ENCODE results near the gene PGAP3. TPM values are rescaled to one million over a fixed set of nuclear protein-coding genes. Genes with fewer than 3 reads are reported as not detected.
A peak's percentile ranks its signal among the peaks of the same experiment; 100 is the strongest.

The PGAP3 gene
- total RNA-seq, 1 experiment from 2014 or later: 21.8 TPM

DNA sequence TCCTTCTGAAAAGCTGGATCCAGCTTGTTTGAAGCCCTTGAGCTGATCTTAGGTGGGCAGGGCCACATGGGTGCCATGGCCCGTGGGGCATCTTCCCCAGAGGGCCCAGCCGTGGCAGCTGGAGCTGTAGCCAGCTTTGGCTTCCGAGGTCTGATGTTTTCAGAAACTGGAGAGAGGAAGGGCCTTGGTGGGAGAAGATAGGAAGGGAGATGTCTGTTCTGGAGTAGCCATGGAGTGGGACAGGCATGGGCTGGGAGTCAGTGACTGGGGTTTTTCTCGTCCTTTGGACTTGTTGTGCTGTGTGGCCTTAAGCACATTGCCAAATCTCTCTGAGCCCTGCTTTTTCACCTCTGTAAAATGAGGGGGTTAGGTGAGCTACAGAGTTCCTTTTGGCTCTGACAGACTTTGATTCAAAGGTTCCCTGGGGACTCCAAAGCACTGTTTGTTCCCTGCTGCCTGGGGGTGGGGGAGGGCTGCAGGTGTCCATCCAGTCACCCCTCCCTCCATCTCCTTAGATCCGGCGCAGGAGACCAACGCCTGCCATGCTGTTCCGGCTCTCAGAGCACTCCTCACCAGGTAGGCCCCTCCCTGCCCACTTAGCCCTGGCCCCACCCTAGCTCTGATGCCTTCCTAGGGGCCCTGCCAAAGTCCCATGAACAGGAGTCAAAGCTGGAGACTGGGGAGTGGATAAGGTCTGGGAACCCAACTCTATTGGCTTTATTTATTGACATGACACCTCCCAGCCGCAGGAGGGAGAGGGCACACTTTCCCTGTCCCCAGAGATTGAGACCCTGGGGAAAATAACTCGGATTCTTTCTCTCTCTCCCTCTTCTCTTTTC is 59.0 kb downstream of the PGAP3 start:
- H3K4me3 ChIP-seq (ENCODE audit: low read depth in 2 of 2, low read length in 2 of 2): peak overlapping the region in 1 of 2 experiments; percentile 4; a peak in 1 of 4 replicates
- ATAC-seq (no peak), DNase-seq (ENCODE audit: low read depth, low spot score) (no peak)
- CTCF ChIA-PET: interaction anchor here (0.6 to 0.8 kb wide), 2 partner anchors 16 to 81 kb away, joined by 3 to 4 read pairs; no protein-coding TSS in a partner anchor
- no peaks in the 10 kb centered on the region for H3K27me3 ChIP-seq (ENCODE audit: control insufficient read depth, insufficient read depth, low read length)
- POLR2A ChIA-PET: no interaction called here
- intact Hi-C loops (cut with micrococcal nuclease; ENCODE audit: unreplicated experiment): loop anchor here (5.0 kb wide), 1 partner anchor 123 kb away; no protein-coding TSS in a partner anchor
- in situ Hi-C loops (cut with HindIII; ENCODE audit: low pct_unique_long_range_greater_than_20kb, low sequenced_read_pairs): no loop called here
- H3K9me3 ChIP-seq (ENCODE audit: control insufficient read depth, insufficient read depth, low read depth, low read length): no peaks in the 10 kb centered on the region
- TF ChIP-seq SIN3A (IDR thresholded peaks at IDR 0.05; ENCODE audit: borderline replicate concordance, insufficient read depth, low read depth, low read length) (no peak), TCF7L2 (IDR thresholded peaks at IDR 0.05; ENCODE audit: low read depth, low read length) (no peak), POLR2AphosphoS5 (IDR thresholded peaks at IDR 0.05; ENCODE audit: low read depth, low read length) (no peak)
- TF ChIP-seq, protein P1, sequence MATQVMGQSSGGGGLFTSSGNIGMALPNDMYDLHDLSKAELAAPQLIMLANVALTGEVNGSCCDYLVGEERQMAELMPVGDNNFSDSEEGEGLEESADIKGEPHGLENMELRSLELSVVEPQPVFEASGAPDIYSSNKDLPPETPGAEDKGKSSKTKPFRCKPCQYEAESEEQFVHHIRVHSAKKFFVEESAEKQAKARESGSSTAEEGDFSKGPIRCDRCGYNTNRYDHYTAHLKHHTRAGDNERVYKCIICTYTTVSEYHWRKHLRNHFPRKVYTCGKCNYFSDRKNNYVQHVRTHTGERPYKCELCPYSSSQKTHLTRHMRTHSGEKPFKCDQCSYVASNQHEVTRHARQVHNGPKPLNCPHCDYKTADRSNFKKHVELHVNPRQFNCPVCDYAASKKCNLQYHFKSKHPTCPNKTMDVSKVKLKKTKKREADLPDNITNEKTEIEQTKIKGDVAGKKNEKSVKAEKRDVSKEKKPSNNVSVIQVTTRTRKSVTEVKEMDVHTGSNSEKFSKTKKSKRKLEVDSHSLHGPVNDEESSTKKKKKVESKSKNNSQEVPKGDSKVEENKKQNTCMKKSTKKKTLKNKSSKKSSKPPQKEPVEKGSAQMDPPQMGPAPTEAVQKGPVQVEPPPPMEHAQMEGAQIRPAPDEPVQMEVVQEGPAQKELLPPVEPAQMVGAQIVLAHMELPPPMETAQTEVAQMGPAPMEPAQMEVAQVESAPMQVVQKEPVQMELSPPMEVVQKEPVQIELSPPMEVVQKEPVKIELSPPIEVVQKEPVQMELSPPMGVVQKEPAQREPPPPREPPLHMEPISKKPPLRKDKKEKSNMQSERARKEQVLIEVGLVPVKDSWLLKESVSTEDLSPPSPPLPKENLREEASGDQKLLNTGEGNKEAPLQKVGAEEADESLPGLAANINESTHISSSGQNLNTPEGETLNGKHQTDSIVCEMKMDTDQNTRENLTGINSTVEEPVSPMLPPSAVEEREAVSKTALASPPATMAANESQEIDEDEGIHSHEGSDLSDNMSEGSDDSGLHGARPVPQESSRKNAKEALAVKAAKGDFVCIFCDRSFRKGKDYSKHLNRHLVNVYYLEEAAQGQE (IDR thresholded peaks at IDR 0.05; ENCODE audit: insufficient read depth in 1 of 2, low read depth in 2 of 2, low read length in 1 of 2): no peak
- TF ChIP-seq, protein P2, sequence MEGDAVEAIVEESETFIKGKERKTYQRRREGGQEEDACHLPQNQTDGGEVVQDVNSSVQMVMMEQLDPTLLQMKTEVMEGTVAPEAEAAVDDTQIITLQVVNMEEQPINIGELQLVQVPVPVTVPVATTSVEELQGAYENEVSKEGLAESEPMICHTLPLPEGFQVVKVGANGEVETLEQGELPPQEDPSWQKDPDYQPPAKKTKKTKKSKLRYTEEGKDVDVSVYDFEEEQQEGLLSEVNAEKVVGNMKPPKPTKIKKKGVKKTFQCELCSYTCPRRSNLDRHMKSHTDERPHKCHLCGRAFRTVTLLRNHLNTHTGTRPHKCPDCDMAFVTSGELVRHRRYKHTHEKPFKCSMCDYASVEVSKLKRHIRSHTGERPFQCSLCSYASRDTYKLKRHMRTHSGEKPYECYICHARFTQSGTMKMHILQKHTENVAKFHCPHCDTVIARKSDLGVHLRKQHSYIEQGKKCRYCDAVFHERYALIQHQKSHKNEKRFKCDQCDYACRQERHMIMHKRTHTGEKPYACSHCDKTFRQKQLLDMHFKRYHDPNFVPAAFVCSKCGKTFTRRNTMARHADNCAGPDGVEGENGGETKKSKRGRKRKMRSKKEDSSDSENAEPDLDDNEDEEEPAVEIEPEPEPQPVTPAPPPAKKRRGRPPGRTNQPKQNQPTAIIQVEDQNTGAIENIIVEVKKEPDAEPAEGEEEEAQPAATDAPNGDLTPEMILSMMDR (IDR thresholded peaks at IDR 0.05): no peak
- no TSS peak for BruUV-seq (replicated peaks)
- H3K36me3 ChIP-seq (ENCODE audit: control insufficient read depth, insufficient read depth, low read length): no peaks in the 10 kb centered on the region
- H3K4me1 ChIP-seq (ENCODE audit: control insufficient read depth, insufficient read depth, low read length): peaks cover 22% of the 10 kb centered on the region
- peak overlapping the region; percentile 29 for H3K27ac ChIP-seq (ENCODE audit: low read length)

DNA sequence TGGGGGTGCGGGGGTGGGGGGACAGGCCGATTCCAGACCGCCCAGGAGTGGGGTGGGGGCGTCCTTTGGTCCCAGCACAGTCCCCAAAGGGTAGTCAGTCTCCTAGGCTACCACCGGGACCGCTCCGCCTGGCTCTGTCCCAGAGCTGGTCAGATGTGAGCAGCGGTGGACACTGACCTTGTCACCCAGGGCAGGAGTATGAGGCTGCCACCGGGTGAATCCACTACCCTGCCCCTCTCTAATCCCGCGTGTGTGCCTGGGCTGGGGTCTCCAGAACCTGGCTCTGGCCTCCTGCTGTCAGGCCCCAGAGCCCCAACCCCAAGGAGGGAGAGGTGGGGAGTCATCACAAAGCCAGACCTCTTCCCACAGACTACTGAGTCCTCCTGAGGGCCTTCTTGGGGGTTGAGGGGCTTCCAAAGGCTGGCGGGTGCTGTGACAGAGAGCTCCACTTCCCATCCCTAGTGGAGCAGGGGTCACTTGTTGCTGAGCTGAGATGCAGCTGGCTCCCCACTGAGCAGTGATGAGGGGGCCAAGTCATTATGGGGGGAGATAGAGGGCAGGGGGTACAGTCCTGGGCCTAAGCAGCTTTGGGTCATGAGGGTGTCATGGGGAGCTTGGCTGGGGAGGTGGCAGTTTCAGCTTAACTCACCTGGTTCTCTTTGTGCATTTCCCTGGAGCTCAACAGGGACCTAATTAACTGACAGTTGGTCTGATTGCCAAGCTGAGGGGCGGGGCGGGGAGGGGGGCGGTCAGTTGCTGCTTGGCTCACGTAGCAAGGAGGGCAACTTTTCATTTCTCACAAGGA is 59.9 kb downstream of the PGAP3 start:
- ChIA-PET CTCF (interaction anchor here (0.6 to 0.8 kb wide), 6 partner anchors 8 to 726 kb away, joined by 3 to 8 read pairs (median 4); partner anchors contain the start of gene ERBB2), POLR2A (interaction anchor here (0.7 kb wide), 1 partner anchor 35 kb away, joined by 4 read pairs; no protein-coding TSS in a partner anchor)
- Histone ChIP-seq H3K4me1 (ENCODE audit: control insufficient read depth, insufficient read depth, low read length) (peaks cover 17% of the 10 kb centered on the region), H3K27me3 (ENCODE audit: control insufficient read depth, insufficient read depth, low read length) (no peaks in the 10 kb centered on the region), H3K36me3 (ENCODE audit: control insufficient read depth, insufficient read depth, low read length) (no peaks in the 10 kb centered on the region), H3K9me3 (ENCODE audit: control insufficient read depth, insufficient read depth, low read depth, low read length) (no peaks in the 10 kb centered on the region), H3K27ac (ENCODE audit: low read length) (no peak overlapping the region; the same call in 1 of the 2 replicates), H3K4me3 (ENCODE audit: low read depth in 2 of 2, low read length in 2 of 2) (peak overlapping the region in 1 of 2 experiments; percentile 26; a peak in 2 of 4 replicates)
- in situ Hi-C loops (cut with HindIII; ENCODE audit: low pct_unique_long_range_greater_than_20kb, low sequenced_read_pairs): no loop called here
- no peak for TF ChIP-seq POLR2AphosphoS5 (IDR thresholded peaks at IDR 0.05; ENCODE audit: low read depth, low read length)
- TF ChIP-seq, protein P1 (IDR thresholded peaks at IDR 0.05; ENCODE audit: insufficient read depth in 1 of 2, low read depth in 2 of 2, low read length in 1 of 2): no peak
- TF ChIP-seq, protein P2 (IDR thresholded peaks at IDR 0.05): no peak
- no peak for TF ChIP-seq TCF7L2 (IDR thresholded peaks at IDR 0.05; ENCODE audit: low read depth, low read length)
- TF ChIP-seq SIN3A (IDR thresholded peaks at IDR 0.05; ENCODE audit: borderline replicate concordance, insufficient read depth, low read depth, low read length): no peak
- no TSS peak for BruUV-seq (replicated peaks)
- ATAC-seq: no peak
- intact Hi-C loops (cut with micrococcal nuclease; ENCODE audit: unreplicated experiment): loop anchor here (5.0 kb wide), 1 partner anchor 124 kb away; no protein-coding TSS in a partner anchor
- no peak for DNase-seq (ENCODE audit: low read depth, low spot score)
